A549 treated with ZK216348 at 1 μM for 4 hours (cell line): Measurements from ENCODE around the gene THTPA. TPM values are rescaled to one million over a fixed set of nuclear protein-coding genes. Genes with fewer than 3 reads are reported as not detected.

Experiments used
- total RNA-seq: library from RNA; stranded (reverse); fragments of 200-300 nt; extraction: Qiagen RNA extraction; gene quantifications from 5 replicates; pipeline ENCODE4 v1.2.3, GENCODE V29; 2022; ENCODE audit warnings: low read depth

Gene THTPA
- 11.9 to 15.2 TPM (median 15.0 TPM) in 5 replicates for total RNA-seq

GRCh38 chr14:23555882-23556699, at the start of gene THTPA:
Gene THTPA, plus strand, starts transcription at chr14:23556271. Its CDS starts 487 bp downstream, at chr14:23556758.

GRCh38 chr14:23551266-23552028, 4.6 kb upstream of the THTPA start, which contains the start of gene ZFHX2:
Gene ZFHX2, minus strand, starts transcription at chr14:23551765. Its CDS starts 16,440 bp downstream, at chr14:23535325.

GRCh38 chr14:23567186-23568020, 11.3 kb downstream of the THTPA start, which contains the start of gene AP1G2:
Gene AP1G2, minus strand, starts transcription at chr14:23567791. Its CDS starts 477 bp downstream, at chr14:23567314.

GRCh38 chr14:23578560-23579310, 22.7 kb downstream of the THTPA start, which contains the start of gene JPH4:
Gene JPH4, minus strand, starts transcription at chr14:23578790. Its CDS starts 1,337 bp downstream, at chr14:23577453.

Other genes with a start within 250 kb of the THTPA start
- gene BCL2L2, start 249.4 kb upstream of the THTPA start, total RNA-seq: 15.2 to 23.4 TPM (median 20.0 TPM) in 5 replicates
- gene PABPN1, start 234.8 kb upstream of the THTPA start, total RNA-seq: 138 to 165 TPM (median 160 TPM) in 5 replicates
- 5.4 to 8.1 TPM (median 6.9 TPM) in 5 replicates for gene SLC22A17, start 203.4 kb upstream of the THTPA start, total RNA-seq
- gene EFS, start 191.1 kb upstream of the THTPA start, total RNA-seq: not detected in 5 replicates
- not detected in 5 replicates for gene IL25, start 183.5 kb upstream of the THTPA start, total RNA-seq
- gene CMTM5, start 179.2 kb upstream of the THTPA start, total RNA-seq: not detected in 5 replicates
- gene MYH6, start 148.0 kb upstream of the THTPA start, total RNA-seq: 0.02 TPM in 1 of 5 replicates, not detected in the others
- gene MYH7, start 120.6 kb upstream of the THTPA start, total RNA-seq: not detected in 5 replicates
- 54.4 to 73.7 TPM (median 65.0 TPM) in 5 replicates for gene NGDN, start 86.6 kb upstream of the THTPA start, total RNA-seq
- gene ZFHX2, start 4.5 kb upstream of the THTPA start, total RNA-seq: 0.85 to 1.8 TPM (median 1.3 TPM) in 5 replicates
- gene AP1G2, start 11.5 kb downstream of the THTPA start, total RNA-seq: 34.0 to 61.8 TPM (median 48.7 TPM) in 5 replicates
- gene JPH4, start 22.5 kb downstream of the THTPA start, total RNA-seq: 0.04 to 0.08 TPM (median 0.07 TPM) in 3 of 5 replicates, not detected in the others
- gene DHRS2, start 80.1 kb downstream of the THTPA start, total RNA-seq: 5.0 to 9.9 TPM (median 7.3 TPM) in 5 replicates